H1 (cell line): Measurements from ENCODE around the gene TMEM200C. TPM values are rescaled to one million over a fixed set of nuclear protein-coding genes. Genes with fewer than 3 reads are reported as not detected.

Experiments
- CTCF ChIA-PET: fragments of 300-600 bp; sonication (Branson Sonifier 250); formaldehyde crosslinking; loops from one replicate; lab custom pipeline; 2021; ENCODE audit not compliant: partially characterized antibody; lab: Charles Lee
- POLR2A ChIA-PET: fragments of 300-600 bp; sonication (Branson Sonifier 250); formaldehyde crosslinking; loops from one replicate; lab custom pipeline; 2021; ENCODE audit warnings: inconsistent platforms; ENCODE audit not compliant: partially characterized antibody; lab: Charles Lee
- DNase-seq, 2 experiments: peaks; one replicate each; pipeline versions ENCODE4 v3.0.0 to v3.0.0-alpha.2; 2010 to 2022; ENCODE audit warnings: low spot score in 2 of 2, low read depth in 1 of 2, mixed read lengths in 1 of 2
- FAIRE-seq: peaks from 2 replicates; lab custom pipeline; 2011; peaks lifted over from hg19 to GRCh38; lab: Jason Lieb, UNC
- H2AFZ ChIP-seq: 2 replicates; pipeline ENCODE4 v1.8.1; 2012; ENCODE audit warnings: low read length, inconsistent platforms
- H2AK5ac ChIP-seq: 2 replicates; pipeline ENCODE4 v1.6.1; 2013; ENCODE audit warnings: low read depth, low read length
- H2BK120ac ChIP-seq: replicated peaks from 2 replicates; pipeline ENCODE3; 2013; ENCODE audit warnings: low read depth, low read length, inconsistent platforms
- H2BK12ac ChIP-seq: 2 replicates; pipeline ENCODE4 v1.6.1; 2013; ENCODE audit warnings: low read depth, low read length
- H2BK15ac ChIP-seq: 2 replicates; pipeline ENCODE4 v1.6.1; 2013; ENCODE audit warnings: low read length
- H2BK20ac ChIP-seq: 2 replicates; pipeline ENCODE4 v1.6.1; 2013; ENCODE audit warnings: low read length
- H2BK5ac ChIP-seq: 2 replicates; pipeline ENCODE4 v1.6.1; 2013; ENCODE audit warnings: low read depth, low read length
- H3K14ac ChIP-seq: 2 replicates; pipeline ENCODE4 v1.6.1; 2013; ENCODE audit warnings: inconsistent platforms; ENCODE audit not compliant: insufficient read length
- H3K18ac ChIP-seq: 2 replicates; pipeline ENCODE4 v1.6.1; 2013; ENCODE audit warnings: low read length; ENCODE audit errors: extremely low read depth
- H3K23ac ChIP-seq: 2 replicates; pipeline ENCODE4 v1.6.1; 2013; ENCODE audit warnings: inconsistent platforms; ENCODE audit not compliant: insufficient read length
- H3K23me2 ChIP-seq: 2 replicates; pipeline ENCODE4 v1.6.1; 2013; ENCODE audit warnings: low read depth, low read length
- H3K27ac ChIP-seq: 2 replicates; pipeline ENCODE4 v1.6.1; 2011; ENCODE audit warnings: low read depth, low read length, inconsistent platforms
- H3K27me3 ChIP-seq, 4 experiments: replicated peaks in 1 of 4; 1 replicate in 1 of 4; 2 replicates in 3 of 4; pipeline versions ENCODE4 v1.6.1 to v1.8.1; 2011 to 2013; ENCODE audit warnings: low read length in 3 of 4, mild to moderate bottlenecking in 3 of 4, inconsistent platforms in 2 of 4, mixed read lengths in 2 of 4, moderate library complexity in 1 of 4; ENCODE audit not compliant: control insufficient read depth in 3 of 4, insufficient read depth in 3 of 4; ENCODE audit errors: extremely low read depth in 1 of 4
- H3K36me3 ChIP-seq, 4 experiments: 2 replicates each; pipeline versions ENCODE4 v1.6.1 to v1.8.1; 2011 to 2013; ENCODE audit warnings: mild to moderate bottlenecking in 4 of 4, low read length in 3 of 4, moderate library complexity in 2 of 4, control low read depth in 1 of 4, inconsistent platforms in 1 of 4; ENCODE audit not compliant: insufficient read depth in 4 of 4, control insufficient read depth in 2 of 4
- H3K4ac ChIP-seq: replicated peaks from 2 replicates; pipeline ENCODE3; 2013; ENCODE audit warnings: low read length, low read depth, mixed read lengths, inconsistent platforms; ENCODE audit not compliant: insufficient read length
- H3K4me1 ChIP-seq, 4 experiments: replicated peaks in 1 of 4; 1 replicate in 1 of 4; 2 replicates in 3 of 4; pipeline versions ENCODE4 v1.6.1 to v1.8.1; 2011 to 2013; ENCODE audit warnings: low read length in 3 of 4, inconsistent platforms in 2 of 4, mixed read lengths in 1 of 4; ENCODE audit not compliant: insufficient read depth in 4 of 4, control insufficient read depth in 3 of 4
- H3K4me2 ChIP-seq, 2 experiments: 2 replicates each; pipeline versions ENCODE4 v1.6.1 to v1.8.1; 2011 to 2013; ENCODE audit warnings: low read depth in 2 of 2, low read length in 2 of 2, control low read depth in 1 of 2, inconsistent platforms in 1 of 2, mild to moderate bottlenecking in 1 of 2; ENCODE audit not compliant: insufficient read depth in 1 of 2
- H3K4me3 ChIP-seq, 4 experiments: fragments of 200-600, 300-600 bp in 1 of 4; sonication (generic), shearing (Covaris generic), sonication (Bioruptor Twin) in 1 of 4; 2 replicates each; pipeline versions ENCODE4 v1.5.1 to v1.8.1; 2011 to 2016; ENCODE audit warnings: low read length in 4 of 4, low read depth in 3 of 4, control low read depth in 2 of 4, inconsistent platforms in 2 of 4, mild to moderate bottlenecking in 2 of 4, mixed read lengths in 1 of 4, moderate library complexity in 1 of 4; ENCODE audit not compliant: insufficient read depth in 2 of 4; ENCODE audit errors: extremely low read depth in 1 of 4
- H3K56ac ChIP-seq: replicated peaks from 2 replicates; pipeline ENCODE3; 2013; ENCODE audit warnings: low read depth, mild to moderate bottlenecking, mixed read lengths, low read length, inconsistent platforms; ENCODE audit not compliant: insufficient read length
- H3K79me1 ChIP-seq: 2 replicates; pipeline ENCODE4 v1.6.1; 2013; ENCODE audit warnings: low read depth, low read length, control low read depth
- H3K79me2 ChIP-seq, 2 experiments: 2 replicates each; pipeline versions ENCODE4 v1.6.1 to v1.8.1; 2012 to 2013; ENCODE audit warnings: low read length in 2 of 2, mild to moderate bottlenecking in 2 of 2, inconsistent platforms in 1 of 2; ENCODE audit not compliant: insufficient read depth in 2 of 2, control insufficient read depth in 1 of 2
- H3K9ac ChIP-seq, 4 experiments: replicated peaks in 1 of 4; 1 replicate in 1 of 4; 2 replicates in 3 of 4; pipeline versions ENCODE4 v1.6.1 to v1.8.1; 2011 to 2013; ENCODE audit warnings: low read depth in 3 of 4, low read length in 3 of 4, control low read depth in 2 of 4, mild to moderate bottlenecking in 2 of 4, moderate library complexity in 2 of 4, inconsistent platforms in 1 of 4; ENCODE audit errors: extremely low read depth in 1 of 4
- H3K9me3 ChIP-seq, 2 experiments: 2 replicates each; pipeline versions ENCODE4 v1.6.1 to v1.8.1; 2012 to 2013; ENCODE audit warnings: mild to moderate bottlenecking in 2 of 2, moderate library complexity in 2 of 2, control low read depth in 1 of 2, inconsistent platforms in 1 of 2, low read depth in 1 of 2, low read length in 1 of 2, mixed read lengths in 1 of 2; ENCODE audit not compliant: insufficient read depth in 2 of 2
- H4K20me1 ChIP-seq, 2 experiments: replicated peaks in 1 of 2; 2 replicates each; pipeline versions ENCODE3 to v1.8.1; 2011 to 2013; ENCODE audit warnings: inconsistent platforms in 2 of 2, low read length in 2 of 2, mild to moderate bottlenecking in 1 of 2; ENCODE audit not compliant: insufficient read depth in 2 of 2, control insufficient read depth in 1 of 2
- H4K5ac ChIP-seq: 2 replicates; pipeline ENCODE4 v1.6.1; 2013; ENCODE audit warnings: low read length, low read depth, mixed read lengths, inconsistent platforms; ENCODE audit not compliant: insufficient read length
- H4K8ac ChIP-seq: 2 replicates; pipeline ENCODE4 v1.8.0; 2013; ENCODE audit warnings: mild to moderate bottlenecking, moderate library complexity, low read length, inconsistent platforms; ENCODE audit not compliant: insufficient read depth; ENCODE audit errors: extremely low read depth
- H4K91ac ChIP-seq: replicated peaks from 2 replicates; pipeline ENCODE3; 2013; ENCODE audit warnings: low read length, mixed read lengths, inconsistent platforms; ENCODE audit not compliant: insufficient read length
- BRCA1 ChIP-seq: IDR thresholded peaks from 2 replicates; pipeline ENCODE4 v1.6.1; 2012; ENCODE audit warnings: low read depth, low read length, improper control_type of control experiment
- HDAC2 ChIP-seq, 2 experiments: fragments of 300-600 bp in 1 of 2; sonication (generic) in 1 of 2; IDR thresholded peaks; 2 replicates each; pipeline ENCODE4 v1.6.1; 2011 to 2012; ENCODE audit warnings: low read depth in 2 of 2, low read length in 2 of 2, mild to moderate bottlenecking in 2 of 2, moderate library complexity in 2 of 2, borderline replicate concordance in 1 of 2, inconsistent platforms in 1 of 2
- WGBS, 2 experiments: shearing (Covaris generic) in 1 of 2; methylation state at CpG; one replicate each; pipeline versions ENCODE4 v1.1.6 to v1.1.7; 2013 to 2015; ENCODE audit warnings: low lambda C conversion rate in 2 of 2, mixed read lengths in 2 of 2, inconsistent platforms in 1 of 2, low coverage in 1 of 2, missing lambda C conversion rate in 1 of 2; ENCODE audit not compliant: insufficient replicate concordance in 2 of 2, insufficient coverage in 1 of 2, insufficient read length in 1 of 2; ENCODE audit errors: extremely low coverage in 1 of 2, missing lambda C conversion rate in 1 of 2; 5-methylcytosine and 5-hydroxymethylcytosine counted together
- polyA plus RNA-seq, 7 experiments: library from polyadenylated mRNA; depleted of rRNA in 3 of 7; stranded (reverse) in 5 of 7; unstranded in 2 of 7; fragments of >200 nt in 5 of 7; fragments of 200-250 nt in 2 of 7; gene quantifications; 1 replicate in 5 of 7; 2 replicates in 1 of 7; 4 replicates in 1 of 7; pipeline versions ENCODE4 v1.2.1 to v1.2.3, GENCODE V29; 2011 to 2013; ENCODE audit warnings: missing spikeins in 2 of 7, mixed read lengths in 2 of 7
- total RNA-seq: library from RNA; stranded (reverse); fragmentation: NEBNext Ultra II Directional; extraction: Animal tissue kit (Norgen Biotek cat#: 25700); gene quantifications from 2 replicates; pipeline ENCODE4 v1.2.1, GENCODE V29; 2021

Gene TMEM200C
- total and polyA plus RNA-seq, 2 of the 8 experiments (the other 6 are each of a cell fraction or from before 2014, with no cell fraction given) = 3.4 to 9.6 TPM

GRCh38 chr18:5943514-5943913 lies 48.2 kb upstream of the TMEM200C start:
- H3K23ac ChIP-seq = no peak overlapping the region
- 92% methylated on average over 5 of the region's 5 CpGs; no CpG with 5 or more reads in 1 of the 2 experiments for WGBS, 2 experiments
- H4K5ac ChIP-seq = no peak overlapping the region
- H4K91ac ChIP-seq = no peak overlapping the region
- DNase-seq (no peak), FAIRE-seq (no peak)
- H4K8ac ChIP-seq = peak overlapping the region; percentile 53; the same call in 1 of the 2 replicates
- H3K23me2 ChIP-seq = no peaks in the 10 kb centered on the region
- no peak overlapping the region for H3K56ac ChIP-seq
- no peak overlapping the region; the same call in 1 of the 2 replicates for H2BK12ac ChIP-seq
- no peak overlapping the region for H3K18ac ChIP-seq
- H3K4me1 ChIP-seq = peaks cover 2 to 10% (median 8%) of the 10 kb centered on the region in 4 experiments; a peak in 5 of 7 replicates
- ChIA-PET CTCF (no interaction called here), POLR2A (no interaction called here)
- no peak overlapping the region for H2AK5ac ChIP-seq
- no peak overlapping the region for H3K27ac ChIP-seq
- H3K79me2 ChIP-seq = no peaks in the 10 kb centered on the region
- no peaks in the 10 kb centered on the region for H4K20me1 ChIP-seq
- H2BK120ac ChIP-seq = no peak overlapping the region
- H2BK20ac ChIP-seq = no peak overlapping the region
- no peaks in the 10 kb centered on the region for H3K79me1 ChIP-seq
- no peak overlapping the region for H3K14ac ChIP-seq
- no peaks in the 10 kb centered on the region for H3K36me3 ChIP-seq
- peak overlapping the region; percentile 9; the same call in 1 of the 2 replicates for H2BK15ac ChIP-seq
- no peak overlapping the region for H2BK5ac ChIP-seq
- no peak overlapping the region for H2AFZ ChIP-seq
- H3K4ac ChIP-seq = no peak overlapping the region
- no peaks in the 10 kb centered on the region for H3K9me3 ChIP-seq
- H3K4me2 ChIP-seq = no peak overlapping the region
- no peaks in the 10 kb centered on the region for H3K27me3 ChIP-seq
- H3K4me3 ChIP-seq = no peak overlapping the region
- no peak overlapping the region for H3K9ac ChIP-seq
- TF ChIP-seq HDAC2 (IDR thresholded peaks at IDR 0.05; ENCODE audit: borderline replicate concordance in 1 of 2, low read depth in 2 of 2, low read length in 2 of 2) = no peak
- TF ChIP-seq BRCA1 = no peak
